Astrocyte (in vitro differentiated cells and primary cell): Measurements from ENCODE around the gene MKNK1. TPM values are rescaled to one million over a fixed set of nuclear protein-coding genes. Genes with fewer than 3 reads are reported as not detected.

ENCODE experiments used
- DNase-seq: peaks from one replicate; pipeline ENCODE4 v3.0.0-alpha.2; 2010; ENCODE audit warnings: low read depth
- FAIRE-seq: peaks from 2 replicates; lab custom pipeline; 2011; peaks lifted over from hg19 to GRCh38; lab: Jason Lieb, UNC
- H2AFZ ChIP-seq: 2 replicates; pipeline ENCODE4 v1.6.0; 2012; ENCODE audit warnings: low read depth, low read length, inconsistent platforms
- H3K27ac ChIP-seq: 2 replicates; pipeline ENCODE4 v1.5.1; 2011; ENCODE audit warnings: low read depth, low read length, inconsistent platforms
- H3K27me3 ChIP-seq: 2 replicates; pipeline ENCODE4 v1.6.0; 2011; ENCODE audit warnings: low read length, inconsistent platforms; ENCODE audit not compliant: insufficient read depth
- H3K36me3 ChIP-seq: 2 replicates; pipeline ENCODE4 v1.5.1; 2011; ENCODE audit warnings: low read length, inconsistent platforms; ENCODE audit not compliant: insufficient read depth
- H3K4me1 ChIP-seq: 2 replicates; pipeline ENCODE4 v1.5.1; 2011; ENCODE audit warnings: low read length, inconsistent platforms; ENCODE audit not compliant: insufficient read depth
- H3K4me2 ChIP-seq: 2 replicates; pipeline ENCODE4 v1.6.0; 2012; ENCODE audit warnings: low read length, inconsistent platforms
- H3K4me3 ChIP-seq: 2 replicates; pipeline ENCODE4 v1.5.1; 2011; ENCODE audit warnings: low read depth, mild to moderate bottlenecking, low read length, inconsistent platforms; ENCODE audit not compliant: insufficient read depth
- H3K79me2 ChIP-seq: 2 replicates; pipeline ENCODE4 v1.6.0; 2012; ENCODE audit warnings: mild to moderate bottlenecking, low read length, inconsistent platforms; ENCODE audit not compliant: insufficient read depth
- H3K9ac ChIP-seq: 2 replicates; pipeline ENCODE4 v1.6.0; 2012; ENCODE audit warnings: mild to moderate bottlenecking, low read length, inconsistent platforms
- H3K9me3 ChIP-seq: 2 replicates; pipeline ENCODE4 v1.5.1; 2012; ENCODE audit warnings: low read depth, mild to moderate bottlenecking, low read length, inconsistent platforms; ENCODE audit not compliant: insufficient read depth
- H4K20me1 ChIP-seq: 2 replicates; pipeline ENCODE4 v1.6.0; 2012; ENCODE audit warnings: low read length, inconsistent platforms; ENCODE audit not compliant: insufficient read depth
- H3K27ac Mint-ChIP-seq: one replicate; pipeline ENCODE4 v1.8.0; 2021; ENCODE audit warnings: mild to moderate bottlenecking, mixed read lengths; ENCODE audit not compliant: unreplicated experiment
- H3K27me3 Mint-ChIP-seq: one replicate; pipeline ENCODE4 v1.8.0; 2021; ENCODE audit warnings: low read depth, mixed read lengths; ENCODE audit not compliant: unreplicated experiment
- H3K36me3 Mint-ChIP-seq: one replicate; pipeline ENCODE4 v1.8.0; 2021; ENCODE audit warnings: low read depth, mixed read lengths; ENCODE audit not compliant: unreplicated experiment
- H3K4me1 Mint-ChIP-seq: one replicate; pipeline ENCODE4 v1.8.0; 2021; ENCODE audit warnings: low read depth, mixed read lengths; ENCODE audit not compliant: unreplicated experiment
- H3K4me3 Mint-ChIP-seq: one replicate; pipeline ENCODE4 v1.8.0; 2021; ENCODE audit warnings: mild to moderate bottlenecking, moderate library complexity, mixed read lengths; ENCODE audit not compliant: unreplicated experiment
- H3K9me3 Mint-ChIP-seq: one replicate; pipeline ENCODE4 v1.8.0; 2021; ENCODE audit warnings: mild to moderate bottlenecking, mixed read lengths; ENCODE audit not compliant: unreplicated experiment
- CTCF ChIP-seq: IDR thresholded peaks from 2 replicates; pipeline ENCODE4 v1.5.1; 2011; ENCODE audit warnings: low read depth, mild to moderate bottlenecking, inconsistent platforms, low read length, moderate library complexity; ENCODE audit not compliant: insufficient read depth
- EZH2 ChIP-seq: IDR thresholded peaks from 2 replicates; pipeline ENCODE4 v1.6.1; 2012; ENCODE audit warnings: mild to moderate bottlenecking, low read length, inconsistent platforms; ENCODE audit not compliant: insufficient read depth
- total RNA-seq: library from RNA; stranded (reverse); gene quantifications from 2 replicates; pipeline ENCODE4 v1.2.1, GENCODE V29; 2021

Gene MKNK1
- total RNA-seq, 1 donor from 2014 or later: 26.9 TPM

GRCh38 chr1:46562498-46562897 is 41.6 kb downstream of the MKNK1 start:
- H3K79me2 ChIP-seq: no peaks in the 10 kb centered on the region
- H3K27ac ChIP-seq: no peak overlapping the region
- no peak overlapping the region for H3K4me3 ChIP-seq
- no peaks in the 10 kb centered on the region for H3K4me1 ChIP-seq
- Mint-ChIP-seq H3K27ac (no peak overlapping the region), H3K4me3 (no peak overlapping the region), H3K9me3 (no peaks in the 10 kb centered on the region), H3K36me3 (peaks cover 46% of the 10 kb centered on the region), H3K27me3 (no peaks in the 10 kb centered on the region), H3K4me1 (no peaks in the 10 kb centered on the region)
- no peaks in the 10 kb centered on the region for H4K20me1 ChIP-seq
- H3K27me3 ChIP-seq: no peaks in the 10 kb centered on the region
- no peaks in the 10 kb centered on the region for H3K36me3 ChIP-seq
- DNase-seq (no peak), FAIRE-seq (no peak)
- no peak overlapping the region for H2AFZ ChIP-seq
- H3K9ac ChIP-seq: no peak overlapping the region
- TF ChIP-seq CTCF (no peak), EZH2 (no peak)
- no peaks in the 10 kb centered on the region for H3K9me3 ChIP-seq
- no peak overlapping the region for H3K4me2 ChIP-seq

GRCh38 chr1:46558966-46559365 is 45.1 kb downstream of the MKNK1 start:
- Histone ChIP-seq H2AFZ (no peak overlapping the region), H3K9ac (no peak overlapping the region), H3K36me3 (no peaks in the 10 kb centered on the region), H3K4me1 (no peaks in the 10 kb centered on the region), H3K4me2 (no peak overlapping the region), H3K27me3 (no peaks in the 10 kb centered on the region), H3K27ac (no peak overlapping the region), H3K4me3 (no peak overlapping the region), H3K79me2 (no peaks in the 10 kb centered on the region), H3K9me3 (no peaks in the 10 kb centered on the region), H4K20me1 (no peaks in the 10 kb centered on the region)
- DNase-seq: no peak
- Mint-ChIP-seq H3K27me3 (peaks cover 4% of the 10 kb centered on the region), H3K4me3 (no peak overlapping the region), H3K4me1 (no peaks in the 10 kb centered on the region), H3K27ac (no peak overlapping the region), H3K9me3 (no peaks in the 10 kb centered on the region), H3K36me3 (peaks cover 29% of the 10 kb centered on the region)
- TF ChIP-seq EZH2: no peak
- TF ChIP-seq CTCF: no peak
- FAIRE-seq: no peak

- Histone ChIP-seq H3K27me3 (no peaks in the 10 kb centered on the region), H3K4me3 (no peak overlapping the region), H3K79me2 (no peaks in the 10 kb centered on the region), H2AFZ (no peak overlapping the region), H3K9me3 (no peaks in the 10 kb centered on the region), H3K4me2 (no peak overlapping the region), H3K27ac (no peak overlapping the region), H3K4me1 (no peaks in the 10 kb centered on the region), H3K36me3 (no peaks in the 10 kb centered on the region), H3K9ac (no peak overlapping the region), H4K20me1 (no peaks in the 10 kb centered on the region)
- Mint-ChIP-seq H3K36me3 (peaks cover 28% of the 10 kb centered on the region), H3K9me3 (no peaks in the 10 kb centered on the region), H3K27me3 (peaks cover 9% of the 10 kb centered on the region), H3K4me3 (no peak overlapping the region), H3K4me1 (no peaks in the 10 kb centered on the region), H3K27ac (no peak overlapping the region)
- DNase-seq (no peak), FAIRE-seq (no peak)
- TF ChIP-seq CTCF: no peak
- TF ChIP-seq EZH2: no peak
These were observed 45.7 kb downstream of the MKNK1 start for GRCh38 chr1:46558141-46558963.
